ENCODE measurements around the gene MBD6.

- no peak for TF ChIP-seq EP300 (IDR thresholded peaks at IDR 0.05; ENCODE audit: borderline replicate concordance in 1 of 2, low read depth in 2 of 2, low read length in 2 of 2)
- TF ChIP-seq SIX5 (IDR thresholded peaks at IDR 0.05; ENCODE audit: low read depth, low read length) = no peak
- TF ChIP-seq MAFK (IDR thresholded peaks at IDR 0.05; ENCODE audit: low read depth, low read length) = no peak
- no peak for TF ChIP-seq RAD21 (IDR thresholded peaks at IDR 0.05 in 1 of 2, conservative IDR thresholded peaks at IDR 0.05 in 1 of 2; ENCODE audit: low read depth in 2 of 2, low read length in 2 of 2)
- TF ChIP-seq CHD1 (IDR thresholded peaks at IDR 0.05; ENCODE audit: low read depth, low read length) = no peak
- TF ChIP-seq RFX5 (IDR thresholded peaks at IDR 0.05; ENCODE audit: borderline replicate concordance, low read depth, low read length) = no peak
- TF ChIP-seq, protein P1, sequence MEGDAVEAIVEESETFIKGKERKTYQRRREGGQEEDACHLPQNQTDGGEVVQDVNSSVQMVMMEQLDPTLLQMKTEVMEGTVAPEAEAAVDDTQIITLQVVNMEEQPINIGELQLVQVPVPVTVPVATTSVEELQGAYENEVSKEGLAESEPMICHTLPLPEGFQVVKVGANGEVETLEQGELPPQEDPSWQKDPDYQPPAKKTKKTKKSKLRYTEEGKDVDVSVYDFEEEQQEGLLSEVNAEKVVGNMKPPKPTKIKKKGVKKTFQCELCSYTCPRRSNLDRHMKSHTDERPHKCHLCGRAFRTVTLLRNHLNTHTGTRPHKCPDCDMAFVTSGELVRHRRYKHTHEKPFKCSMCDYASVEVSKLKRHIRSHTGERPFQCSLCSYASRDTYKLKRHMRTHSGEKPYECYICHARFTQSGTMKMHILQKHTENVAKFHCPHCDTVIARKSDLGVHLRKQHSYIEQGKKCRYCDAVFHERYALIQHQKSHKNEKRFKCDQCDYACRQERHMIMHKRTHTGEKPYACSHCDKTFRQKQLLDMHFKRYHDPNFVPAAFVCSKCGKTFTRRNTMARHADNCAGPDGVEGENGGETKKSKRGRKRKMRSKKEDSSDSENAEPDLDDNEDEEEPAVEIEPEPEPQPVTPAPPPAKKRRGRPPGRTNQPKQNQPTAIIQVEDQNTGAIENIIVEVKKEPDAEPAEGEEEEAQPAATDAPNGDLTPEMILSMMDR (IDR thresholded peaks at IDR 0.05; ENCODE audit: control extremely low read depth in 1 of 3, insufficient read depth in 1 of 3, low read depth in 1 of 3, low read length in 3 of 3) = no peak
- no peak for TF ChIP-seq JUND (IDR thresholded peaks at IDR 0.05; ENCODE audit: low read length)
- TF ChIP-seq YY1 (IDR thresholded peaks at IDR 0.05; ENCODE audit: low read depth, low read length) = no peak
Observed at GRCh38 chr12:57518920-57519795, 3.5 kb upstream of the MBD6 start.

All from H1 (cell line).